Right lung (tissue), 5 donors: ENCODE measurements around the gene SENP2. TPM values are rescaled to one million over a fixed set of nuclear protein-coding genes. Genes with fewer than 3 reads are reported as not detected.
"Not testable (repeated sequence)": the region's sequence is repeated elsewhere in the genome, so short reads cannot be mapped to it uniquely, and the experiment has no call there.

Experiments used
- DNase-seq, 2 donors: peaks; one replicate each; pipeline ENCODE4 v3.0.0-alpha.2; 2013
- polyA plus RNA-seq, 5 donors: library from polyadenylated mRNA; unstranded; fragments of 120-200 nt; gene quantifications; one replicate each; pipeline versions ENCODE4 v1.2.1 to v1.2.3, GENCODE V29; 2013; ENCODE audit warnings: inconsistent platforms in 1 of 5, low replicate concordance in 1 of 5; ENCODE audit not compliant: insufficient read length in 5 of 5, insufficient read depth in 1 of 5

SENP2 gene
- polyA plus RNA-seq, 5 donors: 34.5 to 49.6 (median 46.1) TPM

DNA sequence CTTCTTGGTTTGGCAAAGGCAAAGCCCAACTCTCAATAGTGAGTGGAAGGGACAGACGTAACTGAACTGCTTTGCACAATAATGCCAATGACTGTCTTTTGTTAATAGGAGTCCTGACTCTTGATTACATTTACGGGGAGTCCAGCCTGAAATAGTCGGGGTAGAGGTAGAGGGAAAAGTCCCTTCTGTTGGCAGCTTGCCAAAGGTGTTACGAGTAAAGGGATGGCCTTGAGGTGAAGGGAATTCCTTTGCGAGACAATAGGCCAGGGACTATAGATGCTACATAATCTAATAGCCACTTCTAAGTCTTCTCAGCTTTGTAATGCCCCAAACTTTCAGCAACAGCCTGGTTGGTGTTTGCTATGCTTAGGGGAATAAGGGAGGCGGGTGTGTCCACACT lies 2.2 kb upstream of the SENP2 start:
- no peak for DNase-seq

DNA sequence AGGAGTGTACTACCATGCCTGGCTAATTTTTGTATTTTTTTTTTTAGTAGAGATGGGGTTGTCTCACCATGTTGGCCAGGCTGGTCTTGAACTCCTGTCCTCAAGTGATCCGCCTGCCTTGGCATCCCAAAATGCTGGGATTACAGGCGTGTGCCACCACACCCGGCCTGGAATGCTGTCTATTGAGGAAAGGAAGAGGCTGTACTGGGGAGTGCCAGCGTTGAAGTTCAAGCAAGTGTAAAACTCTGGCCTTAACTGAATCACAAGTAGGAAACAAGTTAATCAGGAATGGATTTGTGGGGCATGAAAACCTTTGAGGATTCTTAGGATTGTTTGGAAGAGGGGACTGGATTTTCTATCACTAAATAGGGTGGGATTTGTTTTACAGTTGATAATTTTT lies 1.4 kb upstream of the SENP2 start:
- no peak for DNase-seq

DNA sequence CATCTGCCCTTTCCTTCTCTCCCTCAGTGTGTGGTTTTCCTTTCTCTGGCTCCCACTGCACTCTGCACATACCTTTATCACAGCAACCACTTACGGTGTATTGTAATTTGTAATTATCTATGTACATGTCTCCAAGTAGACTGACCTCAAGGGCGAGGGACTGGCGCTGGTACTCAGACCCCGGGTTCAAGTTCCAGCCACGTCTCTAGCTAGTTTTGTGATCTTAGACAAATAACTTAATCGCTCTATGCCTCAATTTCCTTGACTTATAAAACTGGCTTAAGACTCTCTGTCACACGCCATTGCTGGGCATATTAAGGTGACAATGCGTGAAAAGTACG lies 607 bp upstream of the SENP2 start:
- no peak for DNase-seq

DNA sequence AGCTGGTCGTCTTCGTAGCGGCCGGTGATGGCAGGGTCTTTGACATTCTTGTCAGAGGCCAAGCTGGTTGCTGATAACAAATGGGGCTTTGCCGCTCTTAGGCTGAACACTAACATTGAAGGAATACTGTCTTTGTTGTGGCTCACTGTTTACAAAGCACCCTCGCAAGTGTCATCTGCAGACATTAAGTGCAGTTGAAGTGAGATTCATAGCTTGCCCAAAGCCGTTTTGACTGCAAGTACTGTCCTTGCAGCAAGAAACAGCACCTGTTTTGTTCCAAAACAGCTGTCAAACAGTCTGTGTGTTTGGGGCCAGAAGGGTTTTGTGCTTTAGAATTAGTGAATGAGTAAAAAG lies 568 bp downstream of the SENP2 start:
- peak in 1 of 2 donors; percentile 27 for DNase-seq

DNA sequence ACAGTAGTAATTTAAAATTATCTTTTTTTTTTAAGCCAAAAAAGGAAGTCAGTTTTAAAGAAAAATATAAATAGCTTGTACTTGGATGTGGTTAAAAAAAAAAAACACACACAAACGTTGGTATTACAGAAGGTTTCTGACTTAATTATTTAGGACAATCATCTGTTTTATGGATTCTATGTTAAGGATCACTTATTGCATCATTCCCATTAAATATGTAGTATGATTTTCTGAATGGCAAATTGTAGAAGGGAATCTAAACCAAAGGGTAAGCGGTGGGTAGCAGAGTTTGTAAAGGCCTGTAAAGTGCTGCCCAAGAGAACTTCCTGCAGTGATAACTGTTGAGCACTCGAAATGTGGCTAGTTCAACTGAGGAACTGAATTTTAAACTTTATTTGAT lies 8.0 kb downstream of the SENP2 start:
- no peak for DNase-seq

DNA sequence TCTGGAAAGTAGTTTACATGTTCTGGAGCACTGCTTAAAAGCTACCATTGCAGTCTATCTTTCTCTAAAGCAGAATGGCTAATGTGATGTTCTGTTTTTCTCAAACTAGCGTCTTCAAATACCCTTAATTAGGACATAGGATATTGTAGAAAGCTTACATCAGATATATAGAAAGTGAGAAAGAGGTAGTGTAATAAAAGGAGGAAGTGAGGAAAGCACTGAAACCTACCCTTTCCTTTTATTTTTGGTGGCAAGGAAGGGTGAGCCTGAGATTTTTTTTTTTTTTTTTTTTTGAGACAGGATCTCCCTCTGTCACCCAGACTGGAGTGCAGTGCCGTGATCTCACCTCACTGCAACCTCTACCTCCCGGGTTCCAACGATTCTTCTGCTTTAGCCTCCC lies 9.4 kb downstream of the SENP2 start:
- DNase-seq: no peak

DNA sequence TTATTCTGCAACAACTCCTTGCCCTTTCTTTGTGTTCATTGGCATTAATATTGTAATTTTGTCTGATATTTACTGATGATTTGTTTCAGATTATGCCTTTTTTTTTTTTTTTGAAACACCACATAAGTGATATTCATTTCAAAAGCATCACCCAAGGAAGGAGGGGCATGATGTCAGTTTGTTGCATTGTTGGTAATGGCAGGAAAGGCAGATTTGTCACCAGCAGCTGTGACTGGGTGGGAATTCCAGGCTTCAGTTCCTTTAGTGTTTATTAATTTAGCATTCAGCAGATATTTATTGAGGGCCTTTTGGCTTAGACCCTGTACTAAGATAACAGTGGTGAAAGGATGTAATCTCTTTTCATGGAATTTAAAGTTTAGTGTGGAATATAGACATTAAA lies 19.5 kb downstream of the SENP2 start:
- no peak for DNase-seq

DNA sequence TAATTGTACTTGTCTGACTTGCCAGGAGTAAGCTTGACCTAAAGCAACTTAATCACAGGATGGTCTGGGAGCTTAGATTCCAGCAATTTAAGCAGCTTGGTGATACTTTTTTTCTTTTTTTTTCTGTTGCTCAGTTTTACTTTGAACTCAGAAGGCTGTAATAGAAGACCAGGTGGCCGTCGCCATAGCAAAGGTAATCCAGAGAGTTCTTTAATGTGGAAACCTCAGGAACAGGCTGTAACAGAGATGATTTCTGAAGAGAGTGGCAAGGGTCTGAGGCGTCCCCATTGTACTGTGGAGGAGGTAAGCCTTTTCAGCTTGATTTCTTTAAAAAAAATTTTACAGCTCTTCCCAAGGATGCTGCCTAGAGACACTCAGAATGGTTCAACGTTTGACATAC lies 20.1 kb downstream of the SENP2 start:
- DNase-seq: no peak

DNA sequence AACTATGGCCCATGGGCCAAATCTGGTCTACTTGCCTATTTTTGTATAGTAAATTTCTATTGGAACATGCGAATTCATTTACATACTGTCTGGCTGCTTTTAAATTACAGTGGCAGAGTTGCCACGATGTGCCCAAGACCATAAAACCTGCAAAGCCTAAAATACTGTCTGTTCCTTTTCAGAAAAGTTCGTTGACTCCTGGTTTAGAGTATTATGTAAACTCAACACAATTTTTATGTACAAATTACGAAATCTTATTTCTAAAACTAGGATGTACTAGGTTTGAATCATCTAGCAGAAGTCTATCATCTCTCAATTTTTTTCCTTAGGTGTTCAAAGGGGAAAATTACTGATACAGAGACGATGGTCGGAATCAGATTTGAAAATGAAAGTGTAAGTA lies 26.9 kb downstream of the SENP2 start:
- DNase-seq: no peak

DNA sequence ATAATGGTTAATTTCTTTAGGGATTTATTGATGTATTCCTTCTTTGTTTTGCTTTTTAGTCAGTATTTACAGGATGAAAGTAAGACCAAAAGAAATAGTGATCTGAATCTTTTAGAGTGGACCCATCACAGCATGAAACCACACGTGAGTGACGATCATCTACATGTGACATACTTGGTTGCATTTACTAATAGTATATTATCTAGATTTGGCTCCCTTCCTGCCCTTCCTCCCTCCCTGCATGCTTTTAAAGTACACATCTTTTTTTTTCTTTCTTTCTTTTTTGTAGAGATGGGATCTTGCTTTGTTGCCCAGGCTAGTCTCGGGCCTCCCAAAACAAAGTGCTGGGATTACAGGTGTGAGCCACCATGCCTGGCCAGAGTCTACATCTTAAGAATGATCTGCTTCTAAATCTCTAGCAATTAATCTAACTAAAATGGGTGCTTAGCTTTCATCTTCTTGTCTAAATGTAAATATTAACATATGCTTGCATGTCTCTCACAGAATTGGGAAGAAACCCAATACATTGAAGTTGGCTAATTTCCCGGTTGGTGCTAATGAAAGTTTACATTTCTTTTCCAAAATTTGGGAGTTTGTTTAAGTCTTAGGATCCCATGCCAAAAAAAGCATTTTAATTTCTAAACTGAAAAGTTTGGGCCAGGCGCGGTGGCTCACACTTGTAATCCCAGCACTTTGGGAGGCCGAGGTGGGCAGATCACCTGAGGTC lies 38.0 kb downstream of the SENP2 start:
- peak in 1 of 2 donors; percentile 34 for DNase-seq

DNA sequence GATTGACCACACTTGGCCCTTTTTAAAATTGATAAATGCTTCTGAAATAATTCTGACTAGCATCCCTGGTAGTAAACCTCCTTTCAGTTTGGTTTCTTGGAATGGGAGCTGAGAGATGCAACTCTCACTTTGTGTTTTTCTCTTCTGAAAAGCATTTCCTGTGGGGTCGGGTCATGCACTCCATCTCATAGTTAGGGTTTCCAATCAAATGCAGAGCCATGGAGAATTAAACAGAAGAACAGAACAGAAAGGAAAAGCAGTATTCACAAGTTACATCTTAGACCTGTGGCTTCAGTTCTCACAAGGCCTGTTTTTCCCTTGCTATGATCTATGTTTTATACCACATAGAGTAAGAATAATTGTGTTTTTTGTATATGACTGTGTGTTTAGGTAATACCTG lies 39.7 kb downstream of the SENP2 start:
- no peak for DNase-seq

DNA sequence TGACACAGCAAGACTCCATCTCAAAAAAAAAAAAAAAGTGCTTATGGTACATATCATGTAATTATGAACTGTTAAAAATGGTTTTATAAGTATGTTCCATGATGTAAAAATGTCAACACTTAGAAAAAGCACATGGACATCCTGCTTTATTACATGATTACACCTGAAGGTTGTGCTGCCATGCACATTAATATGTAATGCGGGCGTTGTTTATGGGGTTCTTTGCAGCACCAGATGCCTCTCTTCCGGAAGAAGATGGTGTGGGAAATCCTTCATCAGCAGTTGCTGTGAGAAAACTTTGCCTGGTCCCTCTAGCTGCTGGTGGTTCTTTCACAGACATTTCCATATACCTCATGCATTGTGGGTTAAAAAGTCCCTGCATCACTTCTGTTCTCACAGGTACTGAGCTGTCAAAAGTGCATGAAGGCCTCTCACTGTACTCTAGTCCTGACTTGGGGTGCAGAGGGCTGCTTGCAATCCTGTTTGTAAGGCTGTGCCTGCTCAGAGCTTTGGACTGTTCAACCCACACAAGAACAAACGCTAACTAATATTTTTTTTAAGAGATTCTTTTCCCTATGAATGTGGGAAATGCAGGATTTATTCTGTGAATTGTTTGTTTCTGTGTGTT lies 43.6 kb downstream of the SENP2 start:
- no peak for DNase-seq

DNA sequence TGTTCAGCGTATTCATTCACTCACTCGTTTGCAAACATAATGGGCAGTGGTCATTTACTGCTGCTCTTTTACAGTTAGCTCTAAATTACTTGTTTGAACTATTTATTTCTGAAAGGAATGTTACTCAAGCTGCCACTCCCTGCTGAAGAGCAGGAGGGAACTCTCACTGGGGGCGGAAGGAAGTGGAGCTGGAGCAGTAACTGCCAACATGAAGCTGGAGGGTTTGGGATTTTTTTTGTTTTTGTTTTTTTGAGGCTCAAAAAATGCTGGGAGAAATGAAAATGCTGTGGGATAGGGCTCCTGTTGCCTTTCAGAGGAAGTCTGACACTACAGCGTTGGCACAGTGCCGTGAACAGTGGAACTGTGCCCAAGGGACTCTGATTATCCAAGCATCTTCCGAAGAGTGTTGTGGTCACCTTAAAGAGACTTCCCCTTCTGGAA lies 44.1 kb downstream of the SENP2 start:
- DNase-seq: peak; percentile 37 to 43

DNA sequence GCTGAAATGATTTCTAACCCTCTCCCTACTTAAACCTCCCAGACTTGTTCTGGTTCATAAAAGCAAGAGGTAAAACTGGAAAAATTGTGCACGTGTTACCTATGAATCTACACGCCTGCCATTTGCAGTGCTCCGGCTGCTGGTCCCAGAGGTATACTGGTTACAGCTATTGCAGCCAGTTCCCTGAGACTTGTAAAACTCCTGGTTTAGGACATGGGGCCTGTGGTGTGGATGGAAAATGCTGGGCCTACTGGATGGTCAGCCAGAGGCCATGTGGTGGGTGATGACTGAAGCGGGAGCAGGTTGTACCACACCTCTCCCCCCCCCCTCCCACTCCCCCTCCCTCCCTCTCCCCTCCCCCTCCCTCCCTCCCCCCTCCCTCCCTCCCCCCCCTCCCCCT lies 45.0 kb downstream of the SENP2 start:
- DNase-seq: no peak

DNA sequence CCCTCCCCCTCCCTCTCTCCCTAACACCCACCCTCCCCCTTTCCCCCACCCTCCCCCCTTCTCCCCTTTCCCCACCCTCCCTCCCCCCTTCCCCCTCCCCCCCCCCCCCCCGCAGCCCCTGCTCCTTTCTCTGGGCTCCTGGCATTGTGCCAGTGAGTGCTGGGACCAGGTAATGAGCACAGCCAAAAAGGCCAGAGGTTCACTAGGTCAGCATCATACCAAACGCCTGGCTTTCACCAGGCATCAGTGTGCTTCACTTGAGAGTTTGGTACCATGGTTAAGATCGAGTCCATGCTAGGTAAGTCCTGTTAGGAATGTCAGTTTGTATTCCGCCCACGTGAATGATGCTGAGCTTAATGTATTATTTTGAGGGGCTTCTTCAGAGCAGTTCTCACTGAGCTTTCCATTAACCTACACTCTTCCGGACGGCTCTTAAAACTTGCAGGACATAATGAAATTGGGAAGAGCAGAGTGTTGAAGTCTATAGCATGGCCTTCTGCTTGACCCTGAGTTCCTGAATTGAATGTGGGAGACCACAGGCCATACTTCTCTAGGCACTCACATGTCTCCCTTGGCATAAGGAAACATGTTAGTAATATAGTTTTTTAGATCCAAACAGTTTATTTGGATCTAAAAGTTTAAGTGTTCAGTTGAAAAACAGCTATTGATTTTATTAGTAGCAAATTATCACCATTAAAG lies 45.6 kb downstream of the SENP2 start:
- no peak for DNase-seq

DNA sequence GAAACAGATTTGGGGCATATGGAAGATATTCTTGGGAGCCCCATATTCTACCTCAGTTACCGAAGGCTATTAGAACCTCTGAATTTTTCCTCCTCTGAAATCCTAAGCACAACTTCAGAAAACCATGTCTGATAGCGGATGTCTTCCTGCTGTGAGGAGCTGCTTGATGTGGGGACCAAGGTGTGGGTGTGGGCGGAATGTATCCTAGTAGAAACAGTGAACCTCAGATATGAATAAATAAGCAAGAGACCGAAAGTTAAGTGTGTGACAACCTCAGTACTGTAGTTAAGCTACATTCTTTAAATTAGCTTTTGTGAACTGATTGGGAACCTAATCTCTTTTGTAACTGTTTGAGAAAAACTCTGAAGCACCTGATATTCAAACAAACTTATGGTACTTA lies 46.9 kb downstream of the SENP2 start:
- no peak for DNase-seq

DNA sequence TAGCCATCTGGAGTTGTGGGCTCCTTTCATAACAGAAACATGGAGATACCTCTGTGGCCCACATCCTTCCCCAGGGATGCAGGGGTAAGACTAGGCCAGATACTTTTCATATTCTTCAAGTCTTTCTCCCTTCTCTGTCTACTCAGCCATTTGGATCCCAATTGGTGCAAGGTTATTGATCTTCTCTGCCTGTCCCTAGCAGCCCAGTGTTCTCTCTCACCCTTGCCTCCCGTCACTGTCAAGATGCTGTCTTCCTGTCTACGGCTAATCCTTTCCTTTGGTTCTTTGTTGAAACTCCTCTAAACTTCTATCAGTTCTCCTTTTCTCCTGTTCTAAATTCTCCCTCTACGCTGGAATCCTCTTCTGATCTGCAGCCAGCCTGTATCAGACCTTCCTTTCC lies 51.3 kb downstream of the SENP2 start:
- no peak for DNase-seq

DNA sequence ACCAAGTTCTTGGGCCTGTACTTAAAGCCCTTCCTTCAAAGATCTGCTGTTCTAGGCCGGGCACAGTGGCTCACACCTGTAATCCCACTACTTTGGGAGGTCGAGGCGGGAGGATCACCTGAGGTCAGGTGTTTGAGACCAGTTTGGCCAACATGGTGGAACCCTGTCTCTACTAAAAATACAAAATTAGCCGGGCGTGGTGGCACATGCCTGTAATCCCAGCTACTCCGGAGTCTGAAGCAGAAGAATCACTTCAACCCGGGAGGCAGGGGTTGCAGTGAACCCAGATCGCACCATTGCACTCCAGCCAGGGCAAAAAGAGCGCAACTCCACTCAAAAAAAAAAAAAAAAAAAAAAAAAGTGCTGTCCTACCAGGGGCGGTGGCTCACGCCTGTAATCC lies 52.6 kb downstream of the SENP2 start:
- not testable (repeated sequence) for DNase-seq

DNA sequence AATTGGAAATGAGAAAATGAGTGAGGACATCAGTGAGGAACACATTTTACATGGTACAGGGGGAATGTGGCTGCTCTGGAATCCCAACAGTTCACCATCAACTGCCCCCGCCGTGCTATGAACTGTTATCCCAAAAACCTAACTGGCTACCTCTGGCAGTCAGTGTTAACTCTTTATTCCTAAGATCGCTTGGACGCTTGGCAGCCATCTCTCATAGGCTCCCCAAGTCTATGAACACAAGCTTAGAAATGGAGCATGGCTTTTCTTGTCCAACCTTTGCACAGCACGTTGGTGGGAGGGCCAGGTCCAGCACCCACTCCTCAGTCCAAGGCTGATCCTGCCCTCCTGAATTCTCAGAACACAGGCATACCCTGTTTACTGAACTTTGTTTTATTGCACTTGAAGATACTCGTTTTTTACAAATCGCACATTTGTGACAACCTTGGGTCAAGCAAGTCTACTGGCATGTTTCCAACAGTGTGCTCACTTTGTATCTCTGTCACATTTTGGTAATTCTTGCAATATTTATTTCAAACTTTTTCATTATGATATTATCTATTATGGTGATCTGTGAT lies 53.6 kb downstream of the SENP2 start:
- DNase-seq: no peak

DNA sequence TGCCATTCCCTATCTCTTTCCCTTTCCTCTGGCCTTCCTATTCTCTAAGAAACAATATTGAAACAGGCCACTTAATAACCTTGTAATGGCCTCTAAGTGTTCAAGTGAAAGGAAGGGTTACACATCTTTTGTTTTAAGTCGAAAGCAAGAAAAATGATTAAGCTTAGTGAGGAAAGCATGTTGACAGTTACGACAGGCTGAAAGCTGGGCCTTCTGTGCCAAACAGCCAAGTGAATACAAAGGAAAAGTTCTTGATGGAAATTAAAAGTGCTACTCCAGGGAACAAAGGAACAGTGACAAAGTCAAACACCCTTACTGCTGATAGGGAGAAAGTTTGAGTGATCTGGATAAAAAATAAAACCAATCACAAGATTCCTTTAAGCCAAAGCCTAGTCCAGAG lies 54.2 kb downstream of the SENP2 start:
- DNase-seq: no peak

DNA sequence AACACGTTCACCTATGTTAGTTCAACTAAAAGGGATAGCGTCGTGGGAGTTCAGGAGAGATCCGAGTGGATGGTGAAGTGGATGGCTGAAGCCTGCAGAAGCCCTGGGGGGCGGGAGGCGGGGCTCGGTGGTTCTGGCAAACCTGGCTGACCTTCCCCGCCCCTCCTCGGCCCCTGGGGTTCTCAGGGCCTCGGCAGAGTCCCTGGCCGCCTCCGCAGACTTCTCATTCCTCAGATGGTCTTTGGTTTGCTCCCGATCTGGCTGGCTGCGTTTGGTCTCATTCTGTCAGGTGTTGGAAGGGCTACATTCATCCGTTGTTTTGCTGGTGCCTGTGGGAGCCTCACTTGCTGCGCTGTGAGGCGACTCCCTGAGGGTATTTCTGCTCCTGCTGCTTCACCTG lies 59.1 kb downstream of the SENP2 start:
- DNase-seq: not testable (repeated sequence)

DNA sequence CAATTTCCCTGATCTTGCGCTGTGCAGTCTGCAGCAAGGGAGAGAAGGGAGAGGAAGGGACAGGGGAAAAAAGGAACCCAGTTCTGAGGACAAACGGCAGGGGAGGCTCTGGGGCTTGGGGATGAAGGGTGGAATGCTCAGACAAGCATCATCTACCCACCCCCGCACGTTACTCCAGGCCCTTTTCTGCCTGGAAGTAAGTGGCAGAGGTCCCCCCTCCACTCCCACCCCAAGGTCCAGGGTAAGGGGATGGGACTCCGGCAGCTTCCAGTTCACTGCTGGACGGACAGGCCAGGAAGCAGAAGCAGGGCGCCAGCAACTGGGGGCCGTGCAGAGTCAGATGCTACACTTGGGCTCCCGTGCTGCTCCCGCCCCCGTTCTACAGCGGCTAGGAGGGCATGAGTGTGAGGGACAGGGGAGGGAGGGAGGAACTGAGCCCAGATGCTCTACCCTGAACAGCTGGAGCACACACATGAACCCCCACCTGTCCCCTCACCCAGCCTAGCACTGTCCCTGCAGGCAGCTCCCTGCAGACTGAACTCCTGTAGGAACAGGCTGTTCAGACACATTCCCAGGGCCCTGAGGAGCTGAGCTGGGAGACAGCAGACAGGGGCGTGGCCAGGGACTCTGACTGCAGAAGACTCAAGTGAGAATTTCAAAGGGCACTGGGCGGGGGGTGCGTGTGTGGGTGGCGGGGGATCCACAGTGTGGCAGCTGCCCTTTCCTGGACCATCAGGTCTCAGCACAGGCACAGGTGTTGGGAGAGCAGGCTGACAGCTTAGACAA lies 59.7 kb downstream of the SENP2 start:
- DNase-seq: no peak
